ENCODE measurements around the gene DPYSL3. TPM values are rescaled to one million over a fixed set of nuclear protein-coding genes. Genes with fewer than 3 reads are reported as not detected.
A peak's percentile ranks its signal among the peaks of the same experiment; 100 is the strongest.

Gene DPYSL3
- total RNA-seq, 1 donor from 2014 or later: 37.1 TPM

- no peak for DNase-seq
Measured at GRCh38 chr5:147472664-147473475, 37.0 kb downstream of the DPYSL3 start.

- no peak for DNase-seq
Measured at GRCh38 chr5:147467973-147468508, 41.8 kb downstream of the DPYSL3 start.

GRCh38 chr5:147466360-147466980, 43.4 kb downstream of the DPYSL3 start:
- peak; percentile 75 for DNase-seq

GRCh38 chr5:147465747-147466146, 44.1 kb downstream of the DPYSL3 start:
- DNase-seq: no peak

GRCh38 chr5:147464211-147464610, 45.7 kb downstream of the DPYSL3 start:
- DNase-seq: peak; percentile 92

GRCh38 chr5:147461915-147462314, 48.0 kb downstream of the DPYSL3 start:
- DNase-seq: no peak

GRCh38 chr5:147460380-147460779, 49.5 kb downstream of the DPYSL3 start:
- DNase-seq: no peak

- DNase-seq: no peak
Measured at GRCh38 chr5:147458581-147458980, 51.3 kb downstream of the DPYSL3 start.

- DNase-seq: no peak
Measured at GRCh38 chr5:147455822-147456450, 53.9 kb downstream of the DPYSL3 start.

- no peak for DNase-seq
Measured at GRCh38 chr5:147454996-147455677, 54.7 kb downstream of the DPYSL3 start.

- peak; percentile 94 for DNase-seq
Measured at GRCh38 chr5:147453875-147454814, 55.7 kb downstream of the DPYSL3 start.

- no peak for DNase-seq
Measured at GRCh38 chr5:147452165-147452811, 57.6 kb downstream of the DPYSL3 start.

GRCh38 chr5:147451193-147451592, 58.7 kb downstream of the DPYSL3 start:
- DNase-seq: no peak

- no peak for DNase-seq
Measured at GRCh38 chr5:147450606-147451005, 59.3 kb downstream of the DPYSL3 start.

- DNase-seq: no peak
Measured at GRCh38 chr5:147448766-147449165, 61.1 kb downstream of the DPYSL3 start.

- DNase-seq: no peak
Measured at GRCh38 chr5:147446523-147446922, 63.3 kb downstream of the DPYSL3 start.

GRCh38 chr5:147445917-147446316, 64.0 kb downstream of the DPYSL3 start:
- DNase-seq: no peak

GRCh38 chr5:147445090-147445489, 64.8 kb downstream of the DPYSL3 start:
- DNase-seq: no peak

- DNase-seq: no peak
Measured at GRCh38 chr5:147442224-147442623, 67.6 kb downstream of the DPYSL3 start.

- DNase-seq: no peak
Measured at GRCh38 chr5:147441191-147441695, 68.6 kb downstream of the DPYSL3 start.

- no peak for DNase-seq
Measured at GRCh38 chr5:147439254-147439653, 70.6 kb downstream of the DPYSL3 start.
